ENCODE measurements around the gene LRFN4.

LRFN4 gene

DNA sequence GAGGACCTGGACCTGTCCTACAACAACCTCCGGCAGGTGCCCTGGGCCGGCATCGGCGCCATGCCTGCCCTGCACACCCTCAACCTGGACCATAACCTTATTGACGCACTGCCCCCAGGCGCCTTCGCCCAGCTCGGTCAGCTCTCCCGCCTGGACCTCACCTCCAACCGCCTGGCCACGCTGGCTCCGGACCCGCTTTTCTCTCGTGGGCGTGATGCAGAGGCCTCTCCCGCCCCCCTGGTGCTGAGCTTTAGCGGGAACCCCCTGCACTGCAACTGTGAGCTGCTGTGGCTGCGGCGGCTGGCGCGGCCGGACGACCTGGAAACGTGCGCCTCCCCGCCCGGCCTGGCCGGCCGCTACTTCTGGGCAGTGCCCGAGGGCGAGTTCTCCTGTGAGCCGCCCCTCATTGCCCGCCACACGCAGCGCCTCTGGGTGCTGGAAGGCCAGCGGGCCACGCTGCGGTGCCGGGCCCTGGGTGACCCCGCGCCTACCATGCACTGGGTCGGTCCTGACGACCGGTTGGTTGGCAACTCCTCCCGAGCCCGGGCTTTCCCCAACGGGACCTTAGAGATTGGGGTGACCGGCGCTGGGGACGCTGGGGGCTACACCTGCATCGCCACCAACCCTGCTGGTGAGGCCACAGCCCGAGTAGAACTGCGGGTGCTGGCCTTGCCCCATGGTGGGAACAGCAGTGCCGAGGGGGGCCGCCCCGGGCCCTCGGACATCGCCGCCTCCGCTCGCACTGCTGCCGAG is 1.5 kb downstream of the LRFN4 start:
- no peak for DNase-seq (ENCODE audit: low spot score)

DNA sequence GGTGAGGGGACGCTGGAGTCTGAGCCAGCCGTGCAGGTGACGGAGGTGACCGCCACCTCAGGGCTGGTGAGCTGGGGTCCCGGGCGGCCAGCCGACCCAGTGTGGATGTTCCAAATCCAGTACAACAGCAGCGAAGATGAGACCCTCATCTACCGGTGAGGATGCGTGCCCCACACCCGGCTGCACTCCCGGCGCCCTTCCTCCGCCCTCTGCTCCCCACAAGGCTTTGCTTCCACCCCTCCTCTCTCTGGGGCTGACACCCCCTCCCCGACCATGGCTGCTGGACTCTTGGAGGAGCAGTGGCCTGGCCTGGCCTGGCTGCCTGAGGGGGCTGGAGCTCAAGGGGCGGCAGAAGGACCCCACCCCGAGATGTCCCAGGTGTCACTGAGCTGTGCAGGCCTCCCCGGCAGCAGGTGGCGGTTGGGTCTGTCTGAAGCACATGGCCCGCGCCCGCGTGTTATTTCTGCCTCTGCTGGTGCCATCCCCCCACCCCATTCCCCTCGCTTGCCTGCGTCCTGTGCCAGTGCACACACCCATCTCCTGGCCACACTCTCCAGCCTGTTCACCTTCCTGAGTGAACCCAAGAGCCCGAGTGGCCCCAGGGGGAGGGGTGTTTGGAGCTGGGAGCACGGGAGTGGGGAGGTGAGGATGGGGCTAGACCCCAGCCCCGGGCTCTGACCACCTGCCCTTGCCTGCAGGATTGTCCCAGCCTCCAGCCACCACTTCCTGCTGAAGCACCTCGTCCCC is 2.2 kb downstream of the LRFN4 start:
- DNase-seq (ENCODE audit: low spot score) = no peak

DNA sequence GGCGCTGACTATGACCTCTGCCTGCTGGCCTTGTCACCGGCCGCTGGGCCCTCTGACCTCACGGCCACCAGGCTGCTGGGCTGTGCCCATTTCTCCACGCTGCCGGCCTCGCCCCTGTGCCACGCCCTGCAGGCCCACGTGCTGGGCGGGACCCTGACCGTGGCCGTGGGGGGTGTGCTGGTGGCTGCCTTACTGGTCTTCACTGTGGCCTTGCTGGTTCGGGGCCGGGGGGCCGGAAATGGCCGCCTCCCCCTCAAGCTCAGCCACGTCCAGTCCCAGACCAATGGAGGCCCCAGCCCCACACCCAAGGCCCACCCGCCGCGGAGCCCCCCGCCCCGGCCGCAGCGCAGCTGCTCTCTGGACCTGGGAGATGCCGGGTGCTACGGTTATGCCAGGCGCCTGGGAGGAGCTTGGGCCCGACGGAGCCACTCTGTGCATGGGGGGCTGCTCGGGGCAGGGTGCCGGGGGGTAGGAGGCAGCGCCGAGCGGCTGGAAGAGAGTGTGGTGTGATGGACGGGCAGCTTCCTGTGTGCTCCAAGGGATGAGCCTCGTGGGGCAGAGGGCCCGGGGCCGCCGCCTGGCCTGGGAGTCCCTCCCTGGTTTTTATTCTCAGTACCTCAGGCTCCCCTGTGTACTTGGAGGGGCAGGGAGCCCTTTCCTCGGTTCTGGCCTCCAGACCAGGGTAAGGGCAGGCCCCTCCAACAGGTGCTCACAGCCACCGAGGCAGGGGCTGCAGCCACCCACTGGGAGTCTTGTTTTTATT is 3.0 kb downstream of the LRFN4 start:
- DNase-seq (ENCODE audit: low spot score) = no peak

DNA sequence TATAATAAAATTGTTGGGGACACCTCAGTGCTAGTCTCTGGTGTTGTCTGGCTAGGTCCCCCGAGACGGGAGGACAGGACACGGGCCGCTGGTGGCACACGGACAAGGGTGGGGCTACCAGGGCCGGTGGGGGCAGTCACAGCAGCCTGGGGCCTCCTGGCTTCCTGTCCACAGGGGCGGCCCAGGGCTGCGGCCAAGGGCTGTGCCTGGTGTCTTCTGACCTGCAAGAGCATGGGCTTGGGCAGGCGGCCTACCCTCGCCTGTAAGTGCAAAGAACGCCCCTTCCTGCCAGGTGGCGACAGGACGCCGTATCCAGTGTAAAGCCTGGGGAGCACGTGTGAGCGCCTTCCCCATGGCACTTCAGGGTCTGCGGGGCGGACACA is 3.6 kb downstream of the LRFN4 start:
- DNase-seq (ENCODE audit: low spot score) = peak; percentile 36

DNA sequence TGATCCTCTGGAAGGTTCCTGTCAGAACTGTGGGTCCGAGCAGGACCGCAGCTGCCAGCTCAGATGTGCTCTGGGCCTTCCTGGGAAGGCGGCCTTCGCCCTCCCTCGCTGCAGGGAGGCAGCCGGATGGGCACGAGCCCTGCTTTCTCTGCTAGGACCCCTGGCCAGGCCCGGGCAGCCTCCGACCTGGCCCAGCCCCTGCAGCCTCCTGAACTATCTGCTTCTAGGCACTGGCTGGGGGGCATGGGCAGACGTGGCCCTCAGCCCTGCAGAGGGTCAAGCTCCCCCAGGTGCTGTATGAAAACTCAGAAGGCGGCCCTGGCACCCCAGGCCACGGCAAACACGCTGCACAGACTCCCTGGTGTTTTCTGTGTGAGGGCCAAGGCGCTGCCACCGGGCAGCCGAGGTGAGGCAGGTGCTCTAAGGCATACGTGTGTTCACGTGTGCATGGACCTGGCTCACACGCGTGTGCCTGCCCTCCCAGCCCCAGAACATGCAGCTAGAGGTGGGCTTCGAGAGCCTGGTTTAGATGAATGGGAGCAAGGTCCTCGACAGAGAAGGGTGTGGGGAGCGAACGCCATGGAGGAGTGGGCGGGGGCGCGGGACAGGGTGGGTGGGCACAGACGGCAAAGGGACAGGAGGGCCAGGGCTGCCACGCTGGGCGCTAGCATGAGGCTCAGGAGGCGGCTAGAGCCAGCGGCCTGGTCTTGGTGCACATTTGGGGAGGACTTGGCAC is 4.3 kb downstream of the LRFN4 start:
- DNase-seq (ENCODE audit: low spot score) = no peak

DNA sequence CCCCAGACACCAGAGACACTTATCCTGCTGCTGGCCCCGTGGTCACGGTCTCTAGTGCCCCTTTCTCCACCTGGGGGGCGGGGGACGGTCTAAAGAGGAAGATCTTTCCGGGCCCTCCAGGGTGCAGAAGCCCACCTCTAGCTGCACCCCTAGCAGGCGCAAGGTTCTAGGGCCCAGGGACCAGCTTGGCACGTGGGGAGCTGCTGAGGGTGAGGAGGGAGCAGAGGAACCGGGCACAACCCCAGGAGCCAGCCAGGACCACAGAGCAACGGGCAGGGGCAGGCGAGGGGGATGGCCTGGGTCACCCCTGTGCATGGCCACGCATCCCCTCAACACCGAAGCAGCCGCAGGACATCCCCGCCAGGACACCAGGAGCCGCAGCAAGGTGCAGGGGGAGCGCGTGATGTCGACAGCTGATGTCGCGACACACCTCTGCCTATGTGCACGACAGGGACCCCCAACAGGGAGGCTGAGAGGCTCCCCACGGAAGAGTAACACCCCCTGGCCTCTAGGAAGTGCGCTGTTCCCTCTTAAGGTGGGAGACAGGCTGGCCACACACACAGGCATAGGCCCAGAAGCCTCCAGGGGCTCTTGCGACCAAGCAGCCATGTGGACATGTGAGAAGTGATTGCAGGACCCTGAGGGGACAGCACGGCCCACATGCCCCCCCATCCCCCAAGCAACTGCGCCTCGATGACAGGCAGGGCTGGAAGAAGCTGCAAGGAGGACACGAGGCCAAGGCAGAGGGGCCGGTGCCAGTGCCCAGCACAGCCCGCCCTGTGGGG is 5.1 kb downstream of the LRFN4 start:
- DNase-seq (ENCODE audit: low spot score) = no peak

DNA sequence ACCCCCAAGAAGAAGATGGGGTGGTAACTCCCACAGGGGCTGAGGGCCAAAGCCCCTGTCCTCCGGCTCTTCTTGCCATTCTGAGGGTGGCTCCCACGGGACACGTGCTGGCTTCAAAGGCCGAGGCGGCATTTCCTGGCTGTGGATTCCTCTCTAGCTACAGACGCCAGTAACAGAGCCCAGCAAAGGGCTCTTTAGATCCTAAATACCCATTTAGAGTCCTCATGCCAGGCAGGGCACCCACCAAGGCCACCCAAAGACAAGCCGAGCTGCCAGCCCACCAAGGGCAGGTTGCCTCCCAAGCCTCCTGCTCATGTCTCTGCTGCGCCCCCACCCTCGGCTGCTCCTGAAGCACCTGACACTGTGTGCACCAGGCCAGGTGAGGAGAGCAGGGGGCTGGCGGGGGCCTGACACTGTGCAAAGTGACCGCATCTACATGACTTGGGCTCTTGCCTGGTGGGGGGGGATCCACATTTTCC is 5.7 kb downstream of the LRFN4 start:
- no peak for DNase-seq (ENCODE audit: low spot score)

DNA sequence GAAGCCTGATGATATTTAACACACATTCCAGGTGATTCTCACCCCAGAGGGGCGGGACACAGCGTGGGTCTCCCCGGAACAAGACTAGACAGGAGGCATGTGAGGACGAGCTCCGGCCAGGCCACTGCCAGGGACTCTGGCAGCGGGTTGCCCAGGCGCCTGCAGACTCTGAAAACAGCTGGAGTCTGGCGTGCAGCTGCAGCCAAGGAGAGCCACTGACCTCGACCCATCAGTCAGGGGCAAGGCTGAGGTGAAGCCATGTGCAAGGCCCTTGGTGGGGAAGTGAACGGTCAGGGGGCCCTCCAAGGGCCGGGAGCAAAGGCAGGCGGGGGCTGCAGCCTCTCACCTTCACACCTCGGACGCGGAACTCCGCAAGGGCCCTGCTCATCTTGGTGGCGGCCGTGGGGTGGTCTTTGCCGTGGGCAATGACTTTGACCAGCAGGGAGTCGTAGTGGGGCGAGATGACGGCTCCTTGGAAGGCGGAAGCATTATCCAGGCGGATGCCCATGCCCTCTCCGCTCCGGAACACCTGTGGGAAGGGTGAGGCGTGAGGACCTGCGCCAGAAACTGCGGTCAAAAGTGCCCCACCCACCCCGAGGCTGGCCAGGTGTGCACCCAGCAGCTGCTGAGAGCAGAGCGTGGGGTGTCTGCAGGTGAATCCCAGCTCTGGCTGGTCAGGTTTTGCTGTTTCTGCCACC is 6.7 kb downstream of the LRFN4 start:
- DNase-seq (ENCODE audit: low spot score) = no peak

DNA sequence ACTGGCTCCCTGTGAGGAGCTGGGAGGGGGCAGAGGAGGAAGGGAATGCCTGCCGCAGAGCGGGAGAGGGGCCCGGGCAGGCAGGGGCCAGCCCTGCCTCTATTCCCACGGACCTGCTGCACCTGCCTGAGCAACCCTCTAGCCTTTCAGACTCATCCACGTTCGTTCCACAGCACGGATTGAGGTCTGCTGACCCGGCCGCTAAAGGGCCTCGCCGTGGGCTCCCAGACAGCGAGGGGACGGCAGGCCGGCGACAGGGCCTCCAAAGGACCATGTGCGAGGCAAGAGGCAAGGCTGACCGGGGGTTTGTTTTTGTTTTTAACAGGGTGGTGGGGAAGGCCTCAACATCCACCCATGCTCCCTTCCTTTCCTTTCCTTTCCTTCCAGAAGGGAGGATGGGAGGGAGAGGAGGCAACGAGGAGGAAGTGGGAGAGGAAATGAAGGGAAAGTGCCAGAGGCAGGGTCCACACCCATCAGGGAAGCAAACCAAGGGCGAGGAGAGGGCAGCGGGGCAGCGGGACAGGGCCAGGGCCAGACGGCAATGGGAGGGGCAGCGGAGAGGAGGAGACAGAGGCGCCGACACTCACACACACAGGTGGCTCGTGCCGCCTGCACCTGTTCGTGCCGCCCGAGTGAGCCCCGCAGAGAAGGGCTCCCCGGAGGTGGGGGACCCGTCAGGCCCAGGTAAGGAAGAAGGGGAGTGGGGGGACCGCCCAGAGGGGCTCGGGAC is 7.5 kb downstream of the LRFN4 start:
- DNase-seq (ENCODE audit: low spot score) = peak; percentile 47

DNA sequence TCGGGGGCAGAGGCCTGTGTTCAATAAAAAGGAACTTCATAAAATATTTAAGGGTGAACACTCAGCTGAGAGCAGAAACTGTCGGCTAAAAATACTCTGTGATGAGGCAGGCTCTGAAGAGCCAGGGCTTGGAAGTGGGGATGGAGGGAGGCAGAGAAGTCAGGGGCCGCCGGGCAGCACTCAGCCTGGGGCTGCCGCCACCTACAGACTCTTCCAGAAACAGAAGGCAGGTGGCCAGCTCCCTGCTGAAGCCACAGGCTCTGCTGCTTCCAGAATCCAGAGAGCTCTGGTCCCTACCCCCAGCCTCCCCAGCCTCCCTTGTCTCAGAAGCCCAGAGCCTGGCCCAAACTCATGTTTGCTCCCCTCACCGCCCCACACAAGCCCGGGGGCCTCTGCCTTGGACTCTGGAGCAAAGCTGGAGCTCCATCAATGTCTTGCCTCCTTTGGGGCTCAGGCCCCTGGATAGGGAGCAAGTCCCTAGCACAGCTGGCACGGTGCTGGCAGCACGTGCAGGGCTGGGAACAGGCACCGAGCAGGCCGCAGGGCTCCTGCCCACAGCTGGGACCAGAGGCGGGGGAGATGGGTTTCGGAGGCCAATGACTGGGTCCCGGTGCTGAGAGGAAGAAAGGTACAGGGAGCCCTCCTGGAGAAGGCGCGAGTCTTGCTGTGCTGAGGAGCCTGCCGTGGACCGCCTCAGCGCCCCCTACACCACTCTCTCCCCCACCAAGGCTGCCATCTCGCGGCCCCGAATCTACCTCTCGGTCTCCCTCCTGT is 8.2 kb downstream of the LRFN4 start:
- DNase-seq (ENCODE audit: low spot score) = peak; percentile 87

DNA sequence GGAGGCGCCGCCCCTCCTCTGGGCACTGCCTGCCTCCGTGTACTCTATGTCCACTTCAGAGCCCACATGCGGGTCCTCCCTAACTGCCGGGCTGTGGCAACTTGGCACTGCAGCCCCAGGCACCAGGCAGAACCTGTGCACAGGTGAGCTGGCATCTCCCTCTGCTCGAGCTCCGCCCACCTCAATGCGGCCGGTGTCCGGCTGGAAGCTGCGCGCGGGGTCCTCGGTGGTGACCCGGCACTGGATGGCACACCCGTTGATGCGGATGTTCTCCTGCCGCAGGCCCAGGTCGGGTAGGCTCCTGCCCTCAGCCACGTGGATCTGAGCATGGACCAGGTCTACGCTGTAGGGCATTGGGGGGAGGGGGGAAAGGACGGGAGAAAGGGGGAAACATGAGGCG is 9.1 kb downstream of the LRFN4 start:
- no peak for DNase-seq (ENCODE audit: low spot score)

DNA sequence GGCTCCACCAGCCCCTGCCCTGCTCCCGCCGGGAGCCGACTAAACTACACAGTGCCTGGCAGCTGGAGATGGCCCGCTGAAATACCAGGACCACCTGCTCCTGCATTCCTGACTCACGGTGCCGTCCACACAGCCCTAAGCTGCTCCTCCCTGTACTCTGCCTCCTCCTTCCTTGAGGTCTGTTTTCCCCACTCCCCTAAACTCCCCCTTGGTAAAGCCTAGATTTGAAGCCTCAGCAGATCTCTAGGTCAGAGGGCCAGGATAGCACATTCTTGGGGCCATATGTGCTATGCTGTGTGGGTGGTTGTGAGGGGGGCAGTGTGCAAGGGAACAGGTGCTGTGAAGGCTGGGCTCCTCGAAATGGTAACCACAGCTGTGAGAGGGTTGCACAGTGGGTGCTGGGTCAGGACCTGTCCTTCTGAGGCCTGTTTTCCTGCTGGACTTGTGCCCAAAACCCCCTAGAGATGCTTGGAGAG is 9.7 kb downstream of the LRFN4 start:
- no peak for DNase-seq (ENCODE audit: low spot score)

DNA sequence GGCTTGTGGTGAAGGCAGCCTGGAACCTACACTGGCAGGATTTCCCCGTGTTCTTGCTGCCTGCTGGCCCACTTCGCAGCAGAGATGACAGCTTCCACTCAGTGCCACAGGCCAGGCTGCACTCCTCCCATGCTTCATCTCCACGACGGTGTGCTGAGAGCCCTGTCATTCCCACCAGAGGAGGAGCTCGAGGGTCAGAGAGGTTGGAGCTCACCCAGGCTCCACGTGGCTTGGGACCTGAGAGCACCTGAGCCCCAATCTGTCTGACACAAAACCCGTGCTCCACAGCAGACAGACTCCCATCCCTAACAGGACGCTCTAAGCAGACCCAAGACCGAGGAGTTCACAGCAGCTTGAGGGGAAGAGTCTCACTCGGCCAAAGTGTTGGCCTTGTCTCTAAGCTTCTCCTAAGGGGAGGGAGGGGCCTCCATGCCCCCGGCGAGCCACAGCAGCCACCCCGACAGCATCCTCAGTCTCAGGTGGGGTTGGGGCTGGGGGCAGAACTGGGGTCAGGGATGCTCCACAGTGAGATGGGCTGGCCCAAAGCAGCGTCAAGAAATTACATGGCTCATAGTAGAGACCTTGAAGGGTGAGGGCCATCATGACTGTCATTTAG is 10.7 kb downstream of the LRFN4 start:
- peak; percentile 50 for DNase-seq (ENCODE audit: low spot score)

DNA sequence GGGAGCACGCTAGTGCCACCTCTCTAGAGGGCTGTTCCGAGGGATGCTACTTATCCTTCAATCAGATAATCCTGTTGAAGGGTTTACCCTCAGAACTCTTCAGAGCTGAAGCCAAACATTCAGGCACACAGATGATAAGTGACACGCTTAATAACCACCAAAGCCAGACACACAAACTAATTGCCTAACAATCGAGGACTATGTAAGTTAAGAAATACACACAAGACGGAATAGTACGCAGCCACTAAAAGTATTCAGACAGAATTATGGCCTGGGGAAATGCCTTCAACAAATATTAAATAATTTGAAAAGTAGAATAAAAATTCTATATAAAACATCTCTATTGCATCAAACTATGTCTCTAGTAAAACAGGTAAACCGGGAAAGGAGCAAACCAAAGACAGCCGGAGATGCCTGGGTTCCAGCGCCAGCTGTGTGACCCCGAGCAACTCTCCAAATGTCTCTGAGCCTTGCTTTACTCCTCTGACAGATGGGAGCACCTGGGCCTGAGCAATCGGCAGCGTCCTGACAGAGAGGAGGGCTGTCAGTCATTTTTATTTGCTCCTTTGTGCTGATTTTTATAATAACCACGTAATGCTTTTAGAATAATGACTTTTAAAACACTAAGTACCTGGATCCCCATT is 11.3 kb downstream of the LRFN4 start:
- no peak for DNase-seq (ENCODE audit: low spot score)

DNA sequence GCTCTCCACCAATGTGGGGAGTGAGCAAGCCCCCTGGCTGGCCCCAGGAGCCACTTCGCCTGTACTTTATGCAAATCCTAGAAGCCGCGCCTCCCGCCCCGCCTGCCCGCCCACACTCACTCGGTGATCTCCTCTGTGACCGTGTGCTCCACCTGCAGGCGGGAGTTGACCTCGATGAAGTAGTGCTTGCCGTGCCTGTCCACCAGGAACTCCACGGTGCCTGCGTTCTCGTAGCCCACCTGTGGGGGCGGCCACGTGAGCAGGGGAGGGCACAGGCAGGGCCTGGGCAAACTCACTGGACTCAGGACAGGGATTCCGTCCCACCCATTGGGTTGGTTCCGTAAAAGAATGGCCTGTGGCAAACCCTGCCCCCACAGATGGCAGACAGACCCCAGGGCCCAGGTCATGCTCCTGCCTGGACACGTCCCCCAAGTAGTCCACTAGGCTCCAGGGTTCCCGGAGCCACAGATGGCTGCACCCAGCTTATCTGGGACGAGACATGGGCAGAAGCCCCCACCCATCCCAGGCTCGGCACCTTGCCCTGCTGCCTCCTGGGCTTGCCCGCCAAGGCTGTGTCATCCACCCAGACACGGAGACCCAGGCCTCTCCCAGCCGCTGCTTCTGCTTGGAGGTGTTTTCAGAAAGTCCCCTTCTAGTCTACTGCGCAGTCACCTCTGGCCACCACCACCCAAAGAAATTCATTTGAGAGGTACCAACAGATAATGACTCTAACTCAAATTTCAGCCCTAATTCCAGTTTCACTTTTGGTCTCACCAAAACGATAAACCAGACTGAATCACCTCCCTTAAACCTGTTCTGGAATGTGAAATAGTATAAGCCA is 12.1 kb downstream of the LRFN4 start:
- DNase-seq (ENCODE audit: low spot score) = peak; percentile 50

DNA sequence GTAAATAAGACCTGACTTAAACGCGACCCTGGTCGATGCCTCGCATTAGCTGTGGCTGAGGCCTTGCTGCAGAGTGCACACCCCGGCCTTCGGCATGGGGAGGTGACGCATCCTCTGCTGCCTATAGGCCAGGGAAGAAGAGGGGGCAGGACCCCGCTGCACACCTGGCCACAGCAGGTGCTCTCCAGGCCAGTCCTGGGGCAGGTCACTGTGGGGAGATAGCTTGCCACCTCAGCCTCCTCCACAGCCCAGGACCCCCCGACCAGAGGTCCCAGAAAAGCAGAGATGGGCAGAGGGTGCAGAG is 12.7 kb downstream of the LRFN4 start:
- no peak for DNase-seq (ENCODE audit: low spot score)

DNA sequence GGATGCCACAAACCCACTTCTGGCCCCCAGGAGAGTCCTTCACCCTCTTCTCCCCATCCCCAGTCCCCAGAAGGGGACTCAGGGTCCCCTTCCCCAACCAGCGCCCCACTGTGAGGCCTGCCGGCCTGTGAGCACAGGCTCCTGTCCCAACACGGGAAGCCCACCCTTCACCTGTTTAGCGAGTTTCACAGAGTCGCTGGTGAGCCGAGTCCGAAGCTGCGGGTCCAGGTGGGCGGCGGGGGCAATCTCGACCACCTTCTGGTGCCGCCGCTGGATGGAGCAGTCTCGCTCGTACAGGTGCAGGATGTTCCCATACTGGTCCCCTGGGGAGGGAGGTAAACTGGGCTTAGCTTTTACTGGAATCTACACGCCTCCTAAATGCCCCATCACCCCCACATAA is 13.3 kb downstream of the LRFN4 start:
- no peak for DNase-seq (ENCODE audit: low spot score)
